Mesendoderm (in vitro differentiated cells): ENCODE data around the gene MPC2.

Experiments used
- DNase-seq: peaks from one replicate; pipeline ENCODE4 v3.0.0; 2013
- H2AK5ac ChIP-seq: 2 replicates; pipeline ENCODE4 v1.6.1; 2013; ENCODE audit warnings: low read length, inconsistent platforms
- H2BK120ac ChIP-seq: 2 replicates; pipeline ENCODE4 v1.6.1; 2013; ENCODE audit warnings: low read depth, mild to moderate bottlenecking, low read length, moderate library complexity, mixed read lengths
- H2BK15ac ChIP-seq: replicated peaks from 2 replicates; pipeline ENCODE4 v1.6.1; 2013; ENCODE audit warnings: low read depth, mild to moderate bottlenecking, moderate library complexity
- H2BK5ac ChIP-seq: 2 replicates; pipeline ENCODE4 v1.6.1; 2013; ENCODE audit warnings: low read length, inconsistent platforms
- H3K18ac ChIP-seq: 2 replicates; pipeline ENCODE4 v1.6.1; 2013; ENCODE audit warnings: mild to moderate bottlenecking, low read length, mixed read lengths
- H3K23ac ChIP-seq: one replicate; pipeline ENCODE4 v1.6.1; 2013; ENCODE audit warnings: low read length
- H3K27ac ChIP-seq: 2 replicates; pipeline ENCODE4 v1.5.1; 2013; ENCODE audit warnings: low read depth, mild to moderate bottlenecking, inconsistent platforms, low read length, moderate library complexity
- H3K27me3 ChIP-seq: 2 replicates; pipeline ENCODE4 v1.6.1; 2013; ENCODE audit warnings: low read length, control low read depth, mild to moderate bottlenecking, inconsistent platforms; ENCODE audit not compliant: insufficient read depth, poor library complexity
- H3K36me3 ChIP-seq: 2 replicates; pipeline ENCODE4 v1.6.1; 2013; ENCODE audit warnings: low read length, inconsistent platforms; ENCODE audit not compliant: control insufficient read depth, insufficient read depth
- H3K4ac ChIP-seq: one replicate; pipeline ENCODE4 v1.6.1; 2013; ENCODE audit warnings: low read depth, mild to moderate bottlenecking, low read length, moderate library complexity
- H3K4me1 ChIP-seq: 2 replicates; pipeline ENCODE4 v1.6.1; 2013; ENCODE audit warnings: low read depth, low read length, inconsistent platforms; ENCODE audit not compliant: control insufficient read depth
- H3K4me2 ChIP-seq: 2 replicates; pipeline ENCODE4 v1.6.1; 2013; ENCODE audit warnings: low read length
- H3K4me3 ChIP-seq: 2 replicates; pipeline ENCODE4 v1.5.1; 2013; ENCODE audit warnings: mild to moderate bottlenecking, low read length
- H3K56ac ChIP-seq: one replicate; pipeline ENCODE4 v1.6.1; 2013; ENCODE audit warnings: low read length
- H3K79me1 ChIP-seq: 2 replicates; pipeline ENCODE4 v1.6.1; 2013; ENCODE audit warnings: low read length, inconsistent platforms
- H3K79me2 ChIP-seq: 2 replicates; pipeline ENCODE4 v1.6.1; 2013; ENCODE audit warnings: mild to moderate bottlenecking, low read length; ENCODE audit not compliant: control insufficient read depth, insufficient read depth
- H3K9ac ChIP-seq: 2 replicates; pipeline ENCODE4 v1.6.1; 2013; ENCODE audit warnings: low read length, inconsistent platforms
- H4K5ac ChIP-seq: one replicate; pipeline ENCODE4 v1.6.1; 2013; ENCODE audit warnings: low read length
- H4K8ac ChIP-seq: one replicate; pipeline ENCODE4 v1.6.1; 2013; ENCODE audit warnings: low read depth, mild to moderate bottlenecking, control low read depth, low read length, moderate library complexity
- WGBS: extraction: QIAGEN DNeasy Blood & Tissue Kit; methylation state at CpG from one replicate; pipeline ENCODE4 v1.1.7; 2013; ENCODE audit warnings: low lambda C conversion rate, missing lambda C conversion rate; ENCODE audit not compliant: insufficient coverage; ENCODE audit errors: extremely low coverage; 5-methylcytosine and 5-hydroxymethylcytosine counted together

Gene MPC2

GRCh38 chr1:167881786-167882185 is 55.1 kb downstream of the MPC2 start:
- Histone ChIP-seq H3K9ac (no peak overlapping the region), H2BK120ac (no peak overlapping the region), H3K4ac (no peak overlapping the region), H3K23ac (no peak overlapping the region), H3K4me1 (no peaks in the 10 kb centered on the region), H3K36me3 (no peaks in the 10 kb centered on the region), H3K79me2 (no peaks in the 10 kb centered on the region), H3K27ac (no peak overlapping the region), H3K56ac (no peak overlapping the region), H3K18ac (no peak overlapping the region), H2AK5ac (no peak overlapping the region), H3K4me2 (no peak overlapping the region), H2BK15ac (no peak overlapping the region), H2BK5ac (no peak overlapping the region), H3K79me1 (no peaks in the 10 kb centered on the region), H4K8ac (no peak overlapping the region), H3K27me3 (no peaks in the 10 kb centered on the region), H4K5ac (no peak overlapping the region), H3K4me3 (no peak overlapping the region)
- WGBS, result no CpG with 5 or more reads among the region's 3 CpGs
- DNase-seq, result no peak

GRCh38 chr1:167881069-167881468 is 55.8 kb downstream of the MPC2 start:
- no peaks in the 10 kb centered on the region for H3K27me3 ChIP-seq
- H2AK5ac ChIP-seq, result no peak overlapping the region
- no peaks in the 10 kb centered on the region for H3K79me2 ChIP-seq
- H3K4ac ChIP-seq, result no peak overlapping the region
- DNase-seq, result no peak
- no peak overlapping the region for H3K4me3 ChIP-seq
- no peak overlapping the region for H4K8ac ChIP-seq
- no peak overlapping the region for H2BK120ac ChIP-seq
- H3K4me1 ChIP-seq, result no peaks in the 10 kb centered on the region
- H3K4me2 ChIP-seq, result no peak overlapping the region
- H3K56ac ChIP-seq, result no peak overlapping the region
- H3K27ac ChIP-seq, result no peak overlapping the region
- H3K18ac ChIP-seq, result no peak overlapping the region
- H3K9ac ChIP-seq, result no peak overlapping the region
- H2BK5ac ChIP-seq, result no peak overlapping the region
- no peaks in the 10 kb centered on the region for H3K36me3 ChIP-seq
- no peak overlapping the region for H2BK15ac ChIP-seq
- H3K79me1 ChIP-seq, result no peaks in the 10 kb centered on the region
- H4K5ac ChIP-seq, result no peak overlapping the region
- H3K23ac ChIP-seq, result no peak overlapping the region

- Histone ChIP-seq H4K5ac (no peak overlapping the region), H3K27me3 (no peaks in the 10 kb centered on the region), H3K4ac (no peak overlapping the region), H2BK120ac (no peak overlapping the region), H3K4me3 (no peak overlapping the region), H3K79me2 (no peaks in the 10 kb centered on the region), H3K4me1 (no peaks in the 10 kb centered on the region), H2BK15ac (no peak overlapping the region), H2BK5ac (no peak overlapping the region), H2AK5ac (no peak overlapping the region), H3K27ac (no peak overlapping the region), H3K36me3 (no peaks in the 10 kb centered on the region), H3K18ac (no peak overlapping the region), H3K9ac (no peak overlapping the region), H3K23ac (no peak overlapping the region), H3K56ac (no peak overlapping the region), H4K8ac (no peak overlapping the region), H3K79me1 (no peaks in the 10 kb centered on the region), H3K4me2 (no peak overlapping the region)
- WGBS, result no CpG with 5 or more reads among the region's 3 CpGs
- no peak for DNase-seq
Observed at GRCh38 chr1:167880580-167881021, 56.3 kb downstream of the MPC2 start.

GRCh38 chr1:167879508-167879907 is 57.4 kb downstream of the MPC2 start:
- no peaks in the 10 kb centered on the region for H3K79me1 ChIP-seq
- no CpG with 5 or more reads among the region's 1 CpG for WGBS
- H3K27me3 ChIP-seq, result no peaks in the 10 kb centered on the region
- no peak overlapping the region for H3K56ac ChIP-seq
- no peak overlapping the region for H2BK15ac ChIP-seq
- H3K4me2 ChIP-seq, result no peak overlapping the region
- H3K36me3 ChIP-seq, result no peaks in the 10 kb centered on the region
- H3K18ac ChIP-seq, result no peak overlapping the region
- H3K9ac ChIP-seq, result no peak overlapping the region
- no peak overlapping the region for H3K4ac ChIP-seq
- no peak overlapping the region for H2BK120ac ChIP-seq
- H3K4me1 ChIP-seq, result no peaks in the 10 kb centered on the region
- H3K4me3 ChIP-seq, result no peak overlapping the region
- no peak overlapping the region for H2BK5ac ChIP-seq
- no peak overlapping the region for H2AK5ac ChIP-seq
- H3K23ac ChIP-seq, result no peak overlapping the region
- no peak overlapping the region for H4K8ac ChIP-seq
- no peaks in the 10 kb centered on the region for H3K79me2 ChIP-seq
- H4K5ac ChIP-seq, result no peak overlapping the region
- H3K27ac ChIP-seq, result no peak overlapping the region
- DNase-seq, result no peak

- Histone ChIP-seq H3K9ac (no peak overlapping the region), H2BK15ac (no peak overlapping the region), H3K4me3 (no peak overlapping the region), H3K27ac (no peak overlapping the region), H4K8ac (no peak overlapping the region), H3K4me2 (no peak overlapping the region), H2AK5ac (no peak overlapping the region), H2BK5ac (no peak overlapping the region), H3K18ac (no peak overlapping the region), H3K27me3 (no peaks in the 10 kb centered on the region), H3K23ac (no peak overlapping the region), H3K36me3 (no peaks in the 10 kb centered on the region), H3K4me1 (no peaks in the 10 kb centered on the region), H3K56ac (no peak overlapping the region), H3K4ac (no peak overlapping the region), H3K79me1 (no peaks in the 10 kb centered on the region), H4K5ac (no peak overlapping the region), H3K79me2 (no peaks in the 10 kb centered on the region), H2BK120ac (no peak overlapping the region)
- 100% methylated on average over 1 of the region's 7 CpGs for WGBS
- peak; percentile 40 for DNase-seq
Observed at GRCh38 chr1:167878372-167879160, 58.3 kb downstream of the MPC2 start.

- Histone ChIP-seq H3K4me2 (no peak overlapping the region), H3K9ac (no peak overlapping the region), H3K27me3 (no peaks in the 10 kb centered on the region), H2BK5ac (no peak overlapping the region), H3K27ac (no peak overlapping the region), H3K18ac (no peak overlapping the region), H3K4me3 (no peak overlapping the region), H3K4me1 (no peaks in the 10 kb centered on the region), H2BK15ac (no peak overlapping the region), H4K8ac (no peak overlapping the region), H3K79me1 (peaks cover 1% of the 10 kb centered on the region), H3K4ac (no peak overlapping the region), H4K5ac (no peak overlapping the region), H2AK5ac (no peak overlapping the region), H3K23ac (no peak overlapping the region), H3K36me3 (no peaks in the 10 kb centered on the region), H3K79me2 (no peaks in the 10 kb centered on the region), H2BK120ac (no peak overlapping the region), H3K56ac (no peak overlapping the region)
- DNase-seq, result no peak
- no CpG with 5 or more reads among the region's 3 CpGs for WGBS
Observed at GRCh38 chr1:167876597-167877175, 60.2 kb downstream of the MPC2 start.
